ENCODE data around the gene CNTNAP2.

DNA sequence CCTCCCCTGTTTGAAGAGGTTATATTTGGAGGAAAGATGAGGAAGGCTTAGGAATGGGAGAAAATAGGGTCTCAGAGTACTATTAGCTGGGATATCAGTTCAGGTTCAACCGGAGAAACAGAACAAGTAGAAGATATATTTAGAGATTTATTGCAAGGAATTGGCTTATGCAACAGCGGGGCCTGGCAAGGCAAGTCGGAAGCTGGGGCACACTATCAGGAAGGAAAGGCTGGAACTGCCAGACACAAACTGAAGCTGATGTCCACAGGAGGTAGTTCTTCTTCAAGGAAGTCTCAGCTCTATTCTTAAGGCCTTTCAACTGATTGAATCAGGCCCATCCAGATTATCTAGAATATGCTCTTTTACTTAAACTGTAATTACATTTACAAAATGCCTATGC lies 1534.4 kb downstream of the CNTNAP2 start:
- TF ChIP-seq, protein P1, sequence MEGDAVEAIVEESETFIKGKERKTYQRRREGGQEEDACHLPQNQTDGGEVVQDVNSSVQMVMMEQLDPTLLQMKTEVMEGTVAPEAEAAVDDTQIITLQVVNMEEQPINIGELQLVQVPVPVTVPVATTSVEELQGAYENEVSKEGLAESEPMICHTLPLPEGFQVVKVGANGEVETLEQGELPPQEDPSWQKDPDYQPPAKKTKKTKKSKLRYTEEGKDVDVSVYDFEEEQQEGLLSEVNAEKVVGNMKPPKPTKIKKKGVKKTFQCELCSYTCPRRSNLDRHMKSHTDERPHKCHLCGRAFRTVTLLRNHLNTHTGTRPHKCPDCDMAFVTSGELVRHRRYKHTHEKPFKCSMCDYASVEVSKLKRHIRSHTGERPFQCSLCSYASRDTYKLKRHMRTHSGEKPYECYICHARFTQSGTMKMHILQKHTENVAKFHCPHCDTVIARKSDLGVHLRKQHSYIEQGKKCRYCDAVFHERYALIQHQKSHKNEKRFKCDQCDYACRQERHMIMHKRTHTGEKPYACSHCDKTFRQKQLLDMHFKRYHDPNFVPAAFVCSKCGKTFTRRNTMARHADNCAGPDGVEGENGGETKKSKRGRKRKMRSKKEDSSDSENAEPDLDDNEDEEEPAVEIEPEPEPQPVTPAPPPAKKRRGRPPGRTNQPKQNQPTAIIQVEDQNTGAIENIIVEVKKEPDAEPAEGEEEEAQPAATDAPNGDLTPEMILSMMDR (IDR thresholded peaks at IDR 0.05), result no peak
- no peak for TF ChIP-seq POLR2A (IDR thresholded peaks at IDR 0.05)

Measured in lower leg skin (tissue), 3 donors.